Anterior cingulate cortex (tissue), 58 donors: Measurements from ENCODE around the gene TCF19.
A peak's percentile ranks its signal among the peaks of the same experiment; 100 is the strongest.

Source experiments
- DNase-seq, 58 donors: peaks; one replicate each; lab custom pipeline; 2025; lab: John Stamatoyannopoulos, UW

Gene TCF19

DNA sequence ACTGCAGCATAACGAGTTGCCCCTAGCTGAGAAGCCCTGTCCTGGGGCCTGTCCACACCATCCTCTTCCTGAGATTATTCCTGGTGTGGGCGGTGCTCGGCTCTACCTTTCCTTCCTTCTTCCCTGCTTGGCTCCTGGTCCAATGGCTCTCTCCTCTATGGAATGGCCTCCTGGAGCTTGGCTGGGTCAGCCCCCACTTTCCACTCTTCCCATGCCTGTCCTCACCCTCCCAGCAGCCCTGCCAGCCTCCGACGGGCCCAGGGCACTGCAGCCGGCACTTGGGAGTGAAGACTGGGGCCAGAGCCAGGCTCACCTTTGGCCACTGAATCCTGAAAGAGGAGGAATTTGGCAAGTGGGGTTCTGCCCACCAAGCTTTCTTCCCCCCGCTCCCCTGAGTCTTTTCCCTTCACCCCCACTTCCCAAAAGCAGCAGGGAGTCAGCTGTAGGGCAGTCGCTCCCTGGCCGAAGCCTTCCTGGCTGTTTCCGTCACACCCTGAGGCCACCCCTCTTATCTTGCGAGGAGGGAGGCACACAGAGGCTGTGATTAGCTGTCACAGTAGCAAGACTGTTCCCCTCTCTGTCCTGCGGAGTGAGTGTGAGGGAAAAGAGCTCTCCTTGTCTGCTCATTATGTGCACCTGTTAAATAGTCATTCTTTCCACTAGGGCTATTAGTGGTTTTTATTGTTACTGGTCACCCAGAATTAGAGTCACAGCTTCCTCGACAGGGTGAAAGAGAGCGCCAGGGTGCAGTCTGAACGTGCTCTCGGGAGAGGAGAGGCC is 31.8 kb upstream of the TCF19 start:
- DNase-seq: no peak

DNA sequence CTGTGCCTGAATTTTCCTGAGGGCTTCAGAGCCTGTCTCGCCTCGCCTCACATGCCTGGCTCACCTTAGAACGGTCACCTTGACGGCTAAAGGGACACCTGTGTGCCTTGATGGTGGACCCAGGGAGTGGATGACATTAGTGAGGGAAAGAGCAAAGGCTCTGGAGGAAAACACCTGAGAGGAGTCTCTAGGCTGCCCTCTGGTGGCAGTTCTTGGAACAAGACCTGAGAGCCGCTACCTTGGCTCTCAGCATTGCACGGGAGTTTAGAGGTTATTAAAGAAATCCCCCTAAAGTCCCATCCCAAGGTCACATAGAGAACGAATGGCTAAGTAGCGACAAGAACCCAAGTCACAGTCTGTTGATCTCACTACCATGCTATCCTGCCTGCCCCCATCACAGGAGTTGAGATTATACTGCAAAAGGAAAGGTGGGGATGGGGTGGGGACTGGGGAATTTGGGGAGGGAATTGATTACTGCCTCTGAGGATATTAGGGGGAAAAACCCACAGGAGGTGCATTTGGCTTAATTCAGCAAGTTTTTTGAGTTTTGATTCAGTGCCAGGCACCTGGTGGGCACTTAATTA is 30.2 kb upstream of the TCF19 start:
- DNase-seq: peak in 26 of 58 donors; percentile 2 to 59 (median 18)

DNA sequence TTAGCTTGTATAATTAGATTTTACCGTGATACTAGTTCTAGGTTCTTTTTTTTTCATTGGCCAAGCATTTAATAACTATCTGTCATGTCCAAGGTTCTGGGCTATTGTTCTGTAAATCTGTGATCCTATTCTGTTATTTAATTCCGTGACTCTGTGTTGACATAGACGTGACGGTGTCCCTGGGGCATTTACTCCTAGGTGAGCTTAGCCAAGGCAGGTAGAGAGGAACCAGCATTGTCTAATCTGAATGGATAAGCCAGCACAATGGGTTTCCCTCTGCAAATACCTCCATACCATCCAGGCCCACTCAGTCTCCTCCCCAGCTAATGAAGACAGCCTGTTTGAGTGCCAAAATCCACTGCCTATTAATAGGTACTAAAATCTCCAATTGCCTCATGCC is 29.3 kb upstream of the TCF19 start:
- no peak for DNase-seq

DNA sequence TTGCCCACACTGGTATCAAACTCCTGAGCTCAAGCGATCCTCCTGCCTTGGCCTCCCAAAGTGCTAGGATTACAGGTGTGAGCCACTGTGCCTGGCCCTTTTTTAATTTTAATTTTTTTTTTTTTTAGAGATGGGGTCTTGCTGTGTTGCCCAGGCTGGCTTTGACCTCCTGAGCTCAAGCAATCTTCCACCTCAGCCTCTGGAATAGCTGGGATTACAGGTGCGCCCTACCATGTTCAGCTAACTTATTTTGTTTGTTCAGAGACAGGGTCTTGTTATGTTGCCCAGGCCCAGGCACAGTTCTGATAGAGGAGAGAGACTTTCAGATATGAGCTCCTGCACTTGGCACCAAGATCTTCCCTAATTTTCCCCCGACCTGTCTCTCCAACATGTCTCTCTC is 27.6 kb upstream of the TCF19 start:
- no peak for DNase-seq

DNA sequence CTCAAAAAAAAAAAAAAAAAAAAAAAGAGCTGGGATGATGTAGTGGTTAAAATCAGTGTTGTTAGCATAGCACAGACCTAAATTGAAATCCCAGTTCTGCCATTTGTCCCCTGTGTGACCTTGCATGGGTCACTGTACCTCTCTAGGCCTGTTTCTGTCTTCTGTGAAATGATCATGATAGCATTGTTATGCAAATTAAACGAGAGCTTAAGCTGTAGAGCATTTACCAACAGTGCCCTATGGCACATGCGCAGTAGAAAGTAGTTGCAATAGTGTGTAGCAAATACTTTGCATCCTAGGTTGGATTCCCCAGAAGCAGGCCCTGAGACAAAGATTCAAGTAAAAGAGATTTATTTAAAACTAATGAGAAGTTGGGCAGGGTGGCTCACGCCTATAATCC is 26.8 kb upstream of the TCF19 start:
- DNase-seq: no peak

DNA sequence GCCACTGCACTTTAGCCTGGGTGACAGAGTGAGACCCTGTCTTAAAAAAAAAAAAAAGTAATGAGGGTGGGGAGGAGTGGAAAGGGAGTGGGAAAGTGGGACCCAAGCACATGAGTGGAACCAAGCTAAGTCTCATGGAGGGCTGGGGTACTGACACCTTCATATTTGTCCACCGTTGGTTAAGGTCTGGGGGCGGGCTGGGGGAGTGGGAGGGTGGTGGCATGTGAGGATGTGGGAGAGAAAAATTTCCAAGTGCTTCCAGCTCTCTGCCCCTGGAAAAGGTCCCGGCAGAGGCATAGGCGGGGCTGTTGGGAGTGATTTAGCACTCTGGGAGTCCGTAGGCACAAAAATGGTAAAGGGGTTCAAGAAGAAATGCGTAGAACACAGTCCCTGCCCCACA is 25.6 kb upstream of the TCF19 start:
- no peak for DNase-seq

DNA sequence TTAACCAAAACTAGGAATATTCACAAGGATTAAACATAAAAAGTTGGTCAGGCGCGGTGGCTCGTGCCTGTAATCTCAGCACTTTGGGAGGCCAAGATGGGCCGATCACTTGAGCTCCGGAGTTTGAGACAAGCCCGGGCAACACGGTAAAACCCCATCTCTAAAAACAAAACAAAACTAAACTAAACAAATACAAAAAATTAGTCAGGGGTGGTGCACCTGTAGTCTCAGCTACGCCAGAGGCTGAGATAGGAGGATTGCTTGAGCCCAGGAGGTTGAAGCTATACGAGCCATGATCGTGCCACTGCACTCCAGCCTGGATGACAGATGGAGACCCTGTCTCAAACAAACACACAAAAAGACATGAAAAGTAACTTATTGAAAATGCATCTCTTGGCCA is 22.7 kb upstream of the TCF19 start:
- no peak for DNase-seq

DNA sequence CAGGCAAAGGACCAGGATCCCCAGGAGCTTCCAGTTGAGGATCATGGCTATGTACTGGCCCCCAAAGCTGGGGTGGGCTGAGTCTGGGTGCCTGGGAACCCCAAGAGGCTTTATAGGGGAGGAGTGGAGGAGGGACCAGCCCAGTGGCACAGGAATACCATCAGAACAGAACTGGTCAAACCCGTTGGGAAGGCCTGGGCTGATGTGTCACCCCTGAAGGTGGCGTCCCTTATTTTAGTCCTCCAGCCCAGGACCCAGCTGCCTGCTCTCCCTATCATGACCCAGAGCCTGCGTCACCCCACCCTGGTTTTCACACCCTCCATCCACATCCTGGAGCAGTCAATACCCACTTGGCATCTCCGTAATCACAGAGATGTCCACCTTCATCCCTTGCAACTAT is 19.4 kb upstream of the TCF19 start, which contains the start of gene PSORS1C2:
TSS of gene PSORS1C2 (minus strand) at position 85 of the 400 bp plus-strand sequence. CDS start at position 45, 40 bp downstream.
- DNase-seq: no peak

DNA sequence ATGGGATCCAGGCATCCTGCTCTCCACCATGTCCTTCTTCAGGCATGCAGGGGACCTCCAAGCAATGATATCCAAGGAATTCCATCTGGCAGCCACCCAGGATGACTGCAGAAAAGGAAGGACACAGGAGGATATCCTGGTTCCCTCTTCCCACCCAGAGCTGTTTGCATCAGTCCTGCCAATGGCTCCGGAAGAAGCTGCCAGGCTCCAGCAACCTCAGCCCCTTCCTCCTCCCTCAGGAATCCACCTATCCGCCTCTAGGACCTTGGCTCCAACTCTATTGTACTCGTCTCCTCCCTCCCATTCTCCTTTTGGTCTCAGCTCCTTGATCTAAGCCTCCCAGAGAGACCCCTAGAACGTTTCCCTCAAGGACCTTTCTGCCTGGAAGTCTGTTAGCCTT is 18.8 kb upstream of the TCF19 start:
- no peak for DNase-seq

DNA sequence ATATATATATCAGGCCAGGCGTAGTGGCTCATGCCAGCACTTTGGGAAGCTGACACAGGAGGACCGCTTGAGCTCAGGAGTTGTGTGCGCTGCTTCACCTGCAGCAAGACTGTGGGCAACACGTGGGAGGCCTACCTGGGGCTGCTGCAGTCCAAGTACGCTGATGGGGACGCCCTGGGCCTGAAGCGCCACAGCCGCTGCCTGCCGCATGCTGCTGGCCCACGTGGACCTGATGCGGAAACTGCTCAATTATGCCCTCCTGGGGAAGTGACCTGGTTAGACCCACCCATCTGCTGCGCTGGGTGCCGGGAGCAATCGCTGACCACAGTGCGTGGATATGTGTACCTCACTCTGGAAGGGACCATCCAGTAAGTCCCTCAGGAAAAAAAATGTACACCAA is 17.7 kb upstream of the TCF19 start:
- no peak for DNase-seq

DNA sequence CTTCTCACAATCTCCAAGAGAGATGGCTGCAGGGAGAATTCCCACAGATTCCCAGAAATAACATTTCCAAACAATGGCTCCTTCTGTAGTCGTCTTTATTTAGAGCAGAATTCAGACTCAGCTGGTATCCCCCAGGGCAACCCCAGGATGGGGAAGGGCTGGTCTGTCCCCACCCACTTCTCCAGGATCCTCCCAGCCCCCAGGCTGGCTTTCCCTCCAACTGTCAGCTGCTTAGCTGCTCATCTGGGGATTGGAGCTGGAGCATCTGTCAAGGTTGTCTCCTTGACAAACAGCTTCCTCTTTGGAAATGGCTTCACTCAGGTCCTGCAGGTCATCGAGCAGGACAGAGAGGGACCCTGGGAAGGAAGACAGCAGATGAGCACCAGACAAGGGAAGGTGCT is 16.0 kb upstream of the TCF19 start:
- DNase-seq: no peak

DNA sequence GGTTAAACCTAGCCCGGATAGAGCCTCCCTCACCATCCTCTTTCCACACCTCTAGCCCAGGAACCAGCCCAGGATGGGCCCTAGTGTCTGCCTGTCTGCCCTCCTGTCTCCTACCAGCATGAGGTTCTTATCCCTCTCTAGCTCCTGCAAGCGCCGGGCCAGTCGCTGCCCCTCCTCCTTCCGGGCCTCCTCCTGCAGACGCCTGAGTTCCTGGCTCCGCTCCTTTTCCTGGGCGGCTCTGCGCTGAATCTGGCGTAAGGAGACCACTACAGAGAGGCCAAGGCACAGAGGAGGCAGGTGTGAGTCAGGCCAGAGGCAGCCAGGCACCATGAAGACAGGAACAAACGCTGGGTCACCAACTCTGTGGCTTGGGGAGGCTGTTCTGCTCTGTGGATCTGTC is 15.2 kb upstream of the TCF19 start:
- no peak for DNase-seq

DNA sequence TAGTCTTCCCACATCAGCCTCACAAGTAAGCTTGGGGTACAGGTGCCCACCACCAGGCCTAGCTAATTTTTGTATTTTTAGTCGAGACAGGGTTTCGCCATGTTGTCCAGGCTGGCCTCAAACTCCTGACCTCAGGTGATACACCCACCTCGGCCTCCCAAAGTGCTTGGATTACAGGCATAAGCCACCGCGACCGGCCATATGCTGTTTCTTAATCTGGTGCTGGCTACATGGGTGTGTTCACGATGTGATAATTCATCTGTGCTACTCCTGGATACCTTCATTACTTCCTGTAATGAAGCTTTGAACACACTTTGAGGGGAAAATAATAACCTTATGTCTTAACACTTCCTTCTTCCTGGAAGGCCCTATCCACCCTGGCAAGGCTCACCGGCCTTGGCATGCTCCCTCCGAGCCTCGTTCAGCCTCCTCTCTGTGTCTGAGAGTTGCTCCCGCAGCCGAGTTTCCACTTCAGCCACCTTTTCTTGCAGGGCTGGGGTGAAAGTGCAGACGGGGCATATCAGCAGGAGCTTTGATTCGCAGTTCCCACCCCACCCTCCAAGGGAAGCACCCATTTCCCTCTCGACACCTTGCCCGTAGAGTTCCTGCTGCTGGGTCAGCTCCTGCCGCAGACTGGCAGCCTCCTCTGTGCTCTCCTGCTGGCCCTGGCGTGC is 14.0 kb upstream of the TCF19 start:
- no peak for DNase-seq

DNA sequence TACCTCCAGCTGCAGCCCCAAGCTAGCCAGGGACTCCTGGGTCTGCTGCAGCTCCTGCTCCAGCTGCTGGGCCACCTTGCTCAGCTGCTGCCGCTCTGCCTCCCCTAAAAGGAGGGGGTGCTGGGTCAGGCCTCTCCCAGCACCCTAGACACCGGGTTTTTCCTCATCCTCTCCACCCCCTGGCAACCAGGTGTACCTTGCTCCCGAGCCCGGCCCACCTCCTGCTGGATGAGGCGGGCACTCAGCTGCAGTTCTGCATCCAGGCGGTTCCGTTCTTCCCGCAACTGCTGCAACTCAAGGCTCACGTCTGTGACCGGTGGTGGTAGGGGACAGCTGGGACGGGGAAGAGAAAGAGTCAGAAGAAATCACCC is 13.4 kb upstream of the TCF19 start:
- no peak for DNase-seq

DNA sequence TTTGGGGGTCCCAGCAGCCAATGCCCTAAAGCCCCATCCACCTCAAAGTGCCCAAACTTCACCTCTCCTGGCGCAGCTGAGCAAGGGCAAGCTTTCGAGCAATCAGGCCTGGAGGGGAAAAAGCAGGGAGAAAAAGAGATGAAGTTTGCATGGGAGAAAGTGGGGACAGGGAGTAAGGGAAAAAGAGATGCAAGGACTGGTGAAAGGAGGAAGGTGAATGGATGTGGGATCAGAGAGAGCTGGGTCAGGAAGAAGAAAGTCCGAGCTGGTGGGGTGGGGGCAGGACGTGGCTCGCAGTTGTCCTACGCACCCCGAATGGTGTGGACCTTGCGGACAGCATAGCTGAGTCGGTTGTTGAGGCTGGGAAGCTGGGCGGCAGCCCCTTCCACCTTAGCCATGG is 13.0 kb upstream of the TCF19 start:
- DNase-seq: no peak

DNA sequence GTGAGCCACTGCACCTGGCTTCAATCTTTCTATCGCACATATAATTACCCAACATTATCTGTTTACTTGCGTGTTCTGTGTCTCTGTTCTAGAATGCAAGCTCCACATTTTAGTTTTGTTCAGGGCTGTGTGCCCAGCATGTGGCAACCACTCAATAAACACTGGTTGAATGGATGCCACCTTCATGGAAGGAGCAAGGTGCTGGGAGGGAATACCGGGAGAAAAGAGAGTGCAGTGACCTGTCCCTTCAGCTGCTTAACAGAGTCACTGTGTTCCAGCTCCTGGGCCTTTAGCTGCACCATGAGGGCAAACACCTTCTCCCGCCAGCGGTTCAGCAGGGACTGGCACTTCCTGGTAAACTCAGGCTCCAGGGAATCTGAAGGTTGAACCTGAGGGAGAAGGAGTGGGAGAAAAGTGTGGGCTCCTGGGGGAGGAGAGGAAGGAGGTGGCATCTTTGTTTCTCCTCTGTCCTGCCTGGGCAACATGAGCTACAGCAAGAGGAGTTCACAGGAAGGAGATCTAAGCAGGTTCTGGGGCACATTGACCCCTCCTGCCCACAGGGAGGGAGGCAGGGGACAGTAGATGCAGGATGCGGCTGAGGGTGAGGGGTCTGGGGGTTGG is 8.5 kb upstream of the TCF19 start:
- DNase-seq: no peak

DNA sequence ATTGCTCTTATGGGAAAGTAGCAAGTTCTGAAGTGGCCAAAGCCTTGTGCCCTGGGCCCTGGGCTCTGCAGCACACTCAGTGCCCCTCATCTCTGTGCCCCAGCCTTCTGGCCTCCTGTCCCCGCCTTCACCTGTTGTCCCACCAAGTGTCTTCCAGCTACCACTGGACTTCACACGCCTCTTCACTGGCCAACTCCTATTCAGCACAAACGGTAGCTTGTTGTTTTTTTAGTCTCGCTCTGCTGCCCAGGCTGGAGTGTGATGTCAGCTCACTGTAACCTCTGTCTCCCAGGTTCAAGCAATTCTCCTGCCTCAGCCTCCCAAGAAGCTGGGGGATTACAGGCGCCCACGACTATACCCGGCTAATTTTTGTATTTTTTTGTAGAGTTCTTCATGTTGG is 5.6 kb upstream of the TCF19 start:
- DNase-seq: no peak

DNA sequence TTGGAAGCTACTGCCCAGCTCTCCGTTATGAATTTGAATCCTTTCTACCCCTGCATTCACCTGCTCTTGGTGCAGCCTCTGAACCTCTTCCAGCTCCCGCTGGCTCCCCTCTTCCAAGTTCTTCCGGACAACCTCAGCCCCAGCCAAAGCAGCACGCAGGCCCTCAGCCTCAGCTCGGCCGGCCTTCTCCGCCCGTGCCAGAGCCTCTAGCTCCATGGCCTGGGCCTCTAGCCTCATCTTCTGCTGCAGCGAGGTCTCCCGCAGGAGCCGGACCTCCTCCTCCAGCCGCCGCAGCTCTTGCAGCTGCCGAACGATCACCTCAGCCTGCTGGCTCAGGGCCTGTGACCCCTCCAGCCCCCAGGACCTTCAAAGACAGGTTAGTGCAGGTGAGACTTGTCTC is 4.0 kb upstream of the TCF19 start:
- no peak for DNase-seq

DNA sequence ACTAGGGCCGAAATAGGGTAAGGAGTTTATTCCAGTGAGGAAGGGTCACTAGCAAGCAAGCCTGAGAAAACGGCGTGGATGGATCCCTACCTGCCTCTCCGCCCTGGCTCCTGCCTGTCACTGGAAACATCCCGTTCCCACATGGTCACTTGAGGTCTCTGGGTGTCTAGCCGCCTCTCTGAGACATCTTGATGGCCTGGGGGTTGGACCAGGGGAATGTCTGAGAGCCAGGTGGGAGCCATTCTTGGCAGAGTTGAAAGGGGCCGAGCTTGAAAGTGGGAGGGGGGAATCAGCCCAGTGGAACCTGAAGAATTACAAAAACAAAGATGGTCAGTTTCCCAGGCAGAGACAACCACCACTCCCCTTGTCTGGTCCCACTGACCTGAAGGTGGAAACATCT is 1.7 kb upstream of the TCF19 start:
- no peak for DNase-seq

DNA sequence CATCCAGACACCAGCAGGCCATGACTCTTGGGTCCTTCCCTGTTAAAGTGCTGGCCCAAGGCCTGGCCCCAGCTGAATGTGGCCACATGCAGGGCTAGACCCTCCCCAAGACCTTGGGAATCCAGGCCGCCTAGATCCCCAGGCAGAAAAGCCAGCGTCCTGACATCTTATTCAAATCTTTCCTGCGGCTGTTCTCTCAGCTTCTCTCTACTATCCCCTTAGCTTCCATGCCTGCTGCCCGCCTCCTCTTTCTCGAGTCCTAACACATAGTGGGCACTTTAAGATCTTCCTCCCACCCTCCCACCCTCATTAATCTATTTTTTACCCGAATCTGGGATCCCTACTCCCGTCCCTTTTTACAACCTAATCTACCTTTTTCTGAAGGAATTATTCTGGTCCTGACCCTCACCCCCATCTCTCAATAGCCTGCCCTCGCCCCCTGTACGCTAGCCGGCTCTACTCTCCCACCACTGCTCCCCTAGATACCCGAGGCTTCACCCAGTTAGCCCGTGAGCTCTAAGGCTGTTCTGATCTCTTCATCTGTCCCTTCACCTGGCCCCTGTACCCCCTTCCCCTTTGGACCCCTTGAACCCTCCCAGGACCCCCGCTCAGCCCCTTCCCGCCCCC is 763 bp upstream of the TCF19 start, which contains the start of gene CCHCR1:
TSS of gene CCHCR1 (minus strand) at position 290 of the 627 bp plus-strand sequence. CDS start at position 88, 202 bp downstream.
- peak in 2 of 58 donors; percentile 6 to 22 for DNase-seq
